GM18511 (cell line): Measurements from ENCODE around the gene PICK1.
"Not testable (repeated sequence)": the region's sequence is repeated elsewhere in the genome, so short reads cannot be mapped to it uniquely, and the experiment has no call there.

Experiments used
- ATAC-seq: cut with Tn5 transposase; IDR thresholded peaks from one replicate; pipeline ENCODE4 v1.9.1; 2021; ENCODE audit warnings: mild to moderate bottlenecking, moderate library complexity; ENCODE audit not compliant: unreplicated experiment

The PICK1 gene

GRCh38 chr22:38073150-38074130 is 16.2 kb downstream of the PICK1 start:
- ATAC-seq = no peak

DNA sequence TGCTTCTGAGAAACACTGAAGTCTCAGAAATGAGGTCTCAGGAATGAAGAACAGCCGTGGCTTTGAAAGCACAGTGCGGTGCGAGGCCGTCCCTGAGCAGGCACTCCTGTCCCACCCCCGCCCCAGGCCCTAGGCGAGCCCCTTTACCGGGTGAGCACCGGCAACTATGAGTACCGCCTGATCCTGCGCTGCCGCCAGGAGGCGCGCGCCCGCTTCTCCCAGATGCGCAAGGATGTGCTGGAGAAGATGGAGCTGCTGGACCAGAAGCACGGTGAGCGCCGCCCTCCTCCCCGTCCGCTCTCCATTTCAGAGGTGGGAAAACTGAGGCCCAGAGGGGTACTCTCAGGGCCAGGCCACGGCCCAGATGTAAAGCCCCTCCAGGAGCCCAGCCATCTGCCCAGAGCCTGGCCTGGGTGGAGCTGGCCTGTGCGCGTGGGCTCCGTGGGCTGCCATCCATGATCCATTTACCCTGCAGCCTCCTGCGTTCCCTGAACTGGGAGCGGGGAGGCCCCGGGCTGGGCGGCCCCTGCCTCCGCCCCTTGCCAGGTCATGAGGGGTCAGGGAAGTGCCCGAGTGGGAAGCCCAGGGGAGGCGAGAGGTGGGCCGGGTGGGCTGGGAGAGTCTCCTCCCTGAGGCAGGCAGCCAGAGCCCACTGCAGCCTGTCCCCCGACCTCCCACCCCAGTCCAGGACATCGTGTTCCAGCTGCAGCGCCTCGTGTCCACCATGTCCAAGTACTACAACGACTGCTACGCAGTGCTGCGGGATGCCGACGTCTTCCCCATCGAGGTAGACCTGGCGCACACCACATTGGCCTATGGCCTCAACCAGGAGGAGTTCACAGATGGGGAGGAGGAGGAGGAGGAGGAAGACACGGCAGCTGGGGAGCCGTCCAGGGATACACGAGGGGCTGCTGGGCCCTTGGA is 17.2 kb downstream of the PICK1 start:
- ATAC-seq = no peak

- ATAC-seq = no peak
Measured at GRCh38 chr22:38075105-38075825, 18.1 kb downstream of the PICK1 start.

- ATAC-seq = no peak
Measured at GRCh38 chr22:38075961-38076360, 18.8 kb downstream of the PICK1 start.

GRCh38 chr22:38077096-38077495 is 19.9 kb downstream of the PICK1 start:
- ATAC-seq = no peak

DNA sequence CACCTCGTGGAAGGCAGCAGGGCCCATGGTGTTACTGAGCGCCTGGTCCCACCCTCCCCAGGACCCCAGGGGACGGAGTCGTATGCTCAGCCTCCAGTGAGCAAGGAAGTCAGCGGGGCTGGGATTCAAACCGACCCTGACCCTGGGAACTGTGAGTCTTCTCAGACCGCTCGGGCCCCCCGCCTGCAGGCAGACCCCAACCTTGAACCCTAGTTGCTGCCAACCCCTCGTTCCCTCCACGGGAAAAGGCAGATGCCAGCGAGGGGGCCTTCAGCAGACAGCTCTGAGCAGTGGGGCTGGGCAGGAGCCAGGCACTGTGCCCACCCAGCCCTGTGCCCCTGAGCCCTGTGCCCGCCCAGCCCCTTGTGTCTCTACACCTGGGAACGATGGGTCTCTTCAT is 20.4 kb downstream of the PICK1 start:
- ATAC-seq = no peak

- ATAC-seq = no peak
Measured at GRCh38 chr22:38078046-38078840, 21.0 kb downstream of the PICK1 start.

DNA sequence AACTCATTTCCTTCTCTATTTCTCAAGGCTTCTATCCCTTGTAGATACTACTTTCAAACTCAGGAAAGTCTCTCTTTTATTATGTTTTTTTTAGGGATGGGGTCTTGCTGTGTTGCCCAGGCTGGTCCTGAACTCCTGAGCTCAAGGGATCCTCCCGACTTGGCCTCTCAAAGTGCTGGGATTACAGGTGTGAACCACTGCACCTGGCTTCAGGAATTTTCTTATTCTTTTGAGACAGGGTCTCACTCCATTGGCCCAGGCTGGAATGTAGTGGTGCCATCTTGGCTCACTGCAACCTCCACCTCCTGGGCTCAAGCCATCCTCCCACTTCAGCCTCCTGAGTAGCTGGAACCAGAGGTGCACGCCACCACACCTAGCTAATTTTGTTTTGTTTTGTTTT is 22.0 kb downstream of the PICK1 start:
- ATAC-seq = not testable (repeated sequence)

DNA sequence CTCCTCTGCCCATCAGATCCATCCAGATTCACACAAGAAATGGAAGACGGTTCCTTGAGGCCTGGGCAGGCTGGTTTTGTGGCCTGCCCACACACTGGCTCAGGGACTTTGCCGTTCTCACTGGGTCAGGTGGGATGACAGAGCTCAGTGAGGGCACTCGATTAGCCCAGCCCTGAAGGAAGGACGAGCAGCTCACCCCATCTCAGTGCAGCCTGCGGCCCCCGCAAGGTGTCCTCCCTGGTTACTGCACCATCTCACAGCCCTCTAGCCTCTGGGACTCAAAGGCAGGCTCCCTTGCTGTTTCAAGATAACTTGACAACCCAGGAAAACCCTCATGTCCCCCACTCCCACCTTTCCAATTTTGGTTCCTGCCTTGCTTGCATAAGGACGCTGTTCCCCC is 22.6 kb downstream of the PICK1 start:
- ATAC-seq = no peak

- ATAC-seq = no peak
Measured at GRCh38 chr22:38080474-38080849, 23.3 kb downstream of the PICK1 start.

GRCh38 chr22:38080850-38081635 is 23.8 kb downstream of the PICK1 start:
- no peak for ATAC-seq

DNA sequence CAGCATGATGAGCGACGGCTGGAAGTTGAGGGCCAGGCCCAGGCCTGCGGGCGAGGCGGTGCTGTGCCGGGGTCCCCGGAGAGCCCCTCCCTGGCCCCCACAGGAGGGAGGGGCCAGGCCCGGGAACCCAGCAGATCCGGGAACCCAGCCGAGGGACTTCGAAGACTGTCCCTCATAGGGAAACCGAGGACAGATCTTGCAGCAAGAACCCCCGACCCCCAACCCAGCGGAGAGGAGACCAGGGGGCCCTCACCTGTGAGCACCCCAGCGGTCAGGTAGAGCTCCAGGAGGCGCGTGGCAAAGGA is 24.4 kb downstream of the PICK1 start:
- ATAC-seq = no peak

DNA sequence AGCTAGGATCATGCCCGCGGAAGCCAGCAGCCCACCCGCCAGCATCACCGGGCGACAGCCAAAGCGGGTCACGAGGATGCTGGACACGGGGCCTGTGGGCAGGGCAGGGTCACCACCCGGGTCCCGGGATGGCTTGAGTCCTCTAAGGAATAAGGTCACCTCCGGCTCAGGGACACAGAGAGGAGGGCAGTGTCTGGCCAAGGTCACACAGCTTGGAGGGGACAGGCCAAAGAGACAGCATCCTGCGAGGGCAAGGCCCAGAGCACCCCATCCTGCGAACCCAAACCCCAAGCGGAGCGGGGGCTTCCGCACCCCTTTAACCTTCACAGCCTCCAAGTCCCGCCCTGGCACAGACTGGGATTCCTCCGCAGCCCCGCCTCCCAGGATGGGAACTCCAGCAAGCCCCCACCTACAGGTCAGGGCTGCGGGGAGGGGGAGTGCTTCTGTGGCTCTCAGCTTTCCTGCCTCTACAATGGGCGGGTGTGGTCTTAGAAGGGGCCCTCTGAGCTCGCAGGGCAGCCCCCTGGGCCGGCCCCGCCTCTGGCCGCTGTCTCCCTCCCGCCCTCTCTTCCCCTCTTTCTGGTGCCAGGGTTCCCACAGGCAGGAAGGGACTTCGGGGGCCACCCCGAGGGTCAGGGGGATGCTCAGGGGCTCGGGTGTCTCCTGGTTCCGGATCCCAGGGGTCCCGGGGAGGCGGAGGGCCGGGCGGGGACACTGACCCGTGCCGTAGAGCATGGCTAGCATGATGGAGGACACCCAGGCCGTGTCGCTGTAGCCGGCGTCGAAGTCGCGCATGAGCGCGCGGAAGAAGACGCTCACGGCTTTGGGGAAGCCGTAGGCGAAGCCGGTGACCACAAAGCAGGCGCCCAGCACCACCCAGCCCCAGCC is 25.0 kb downstream of the PICK1 start:
- ATAC-seq = no peak

GRCh38 chr22:38082986-38083710 is 25.9 kb downstream of the PICK1 start:
- no peak for ATAC-seq

DNA sequence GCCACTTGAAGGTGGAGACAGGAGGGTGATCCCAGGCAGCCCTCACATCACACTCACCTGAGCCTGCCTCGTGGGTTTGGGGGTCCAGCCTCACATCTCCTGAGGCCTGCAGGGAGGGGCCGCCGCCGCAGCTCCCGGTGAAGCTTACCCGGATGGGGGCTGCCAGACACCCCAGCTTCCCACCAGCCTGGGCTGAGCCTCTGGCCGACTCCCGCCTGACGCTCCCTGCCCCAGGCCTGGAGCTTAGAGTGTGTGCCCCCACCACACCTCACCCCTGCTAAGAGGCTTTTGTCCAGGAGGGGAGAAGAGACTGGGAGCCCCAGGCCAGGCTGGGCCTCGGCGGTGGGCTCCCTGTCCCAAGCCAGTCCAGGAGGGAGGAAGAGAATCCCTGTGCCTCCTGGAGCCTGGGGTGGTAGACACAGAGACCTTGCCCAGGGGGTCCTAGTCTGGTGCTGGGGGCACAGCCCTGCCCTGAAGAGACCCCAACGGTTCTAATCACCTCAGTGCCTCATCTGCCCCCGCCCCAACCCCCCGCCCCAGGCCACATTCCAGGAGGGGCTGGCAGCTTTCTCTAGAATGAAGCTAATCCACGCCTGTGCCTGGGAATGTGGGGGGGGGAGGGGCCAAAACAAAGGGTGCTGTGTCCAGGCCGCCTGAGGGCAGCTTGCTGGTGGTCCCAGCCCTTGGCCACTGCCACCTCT is 26.9 kb downstream of the PICK1 start, which contains the start of gene SLC16A8:
TSS of gene SLC16A8 (minus strand) at position 254 of the 701 bp plus-strand sequence. CDS start 1,311 bp downstream, outside the sequence.
- no peak for ATAC-seq

DNA sequence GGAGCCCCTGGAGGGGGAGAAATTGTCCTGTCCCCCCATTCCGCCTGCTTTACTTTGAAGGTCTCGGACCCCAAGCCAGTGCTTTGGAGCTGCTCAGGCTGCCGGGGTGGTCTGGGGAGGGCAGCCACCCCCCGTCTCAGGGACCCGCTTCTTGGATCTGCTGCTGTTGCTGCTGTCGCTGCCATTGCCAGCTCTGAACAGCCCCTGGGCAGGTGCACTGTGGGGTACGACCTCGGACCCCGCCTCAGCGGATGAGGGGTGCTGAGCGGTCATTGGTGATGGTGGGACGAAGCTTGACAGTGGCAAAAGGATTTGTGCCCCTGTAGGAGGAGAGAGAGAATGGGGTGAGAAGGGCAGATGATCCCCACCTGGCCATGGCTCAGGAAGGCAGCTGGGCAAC is 27.9 kb downstream of the PICK1 start:
- no peak for ATAC-seq

GRCh38 chr22:38085501-38085900 is 28.3 kb downstream of the PICK1 start:
- no peak for ATAC-seq
